HPDE6-E6E7 (cell line): Measurements from ENCODE around the gene CHRNE.
"Not testable (repeated sequence)": the region's sequence is repeated elsewhere in the genome, so short reads cannot be mapped to it uniquely, and the experiment has no call there.

Experiments used
- DNase-seq: peaks from one replicate; pipeline ENCODE4 v3.0.0; 2011; ENCODE audit warnings: missing footprints; ENCODE audit errors: extremely low spot score

The CHRNE gene

DNA sequence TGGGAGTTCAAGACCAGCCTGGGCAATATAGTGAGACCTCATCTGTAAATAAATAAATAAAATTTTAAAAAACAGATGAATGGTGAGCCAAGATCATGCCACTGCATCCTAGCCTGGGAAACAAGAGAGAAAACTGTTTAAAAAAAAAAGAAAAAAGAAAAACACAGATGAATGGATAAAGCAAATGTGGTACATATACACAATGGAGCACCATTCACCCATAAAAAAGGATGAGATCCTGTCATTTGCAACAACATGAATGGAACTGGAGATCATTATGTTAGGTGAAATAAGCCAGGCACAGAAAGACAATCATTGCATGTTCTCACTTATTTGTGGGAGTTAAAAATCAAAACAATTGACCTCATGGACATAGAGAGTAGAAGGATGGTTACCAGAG lies 3.7 kb upstream of the CHRNE start:
- DNase-seq = not testable (repeated sequence)

DNA sequence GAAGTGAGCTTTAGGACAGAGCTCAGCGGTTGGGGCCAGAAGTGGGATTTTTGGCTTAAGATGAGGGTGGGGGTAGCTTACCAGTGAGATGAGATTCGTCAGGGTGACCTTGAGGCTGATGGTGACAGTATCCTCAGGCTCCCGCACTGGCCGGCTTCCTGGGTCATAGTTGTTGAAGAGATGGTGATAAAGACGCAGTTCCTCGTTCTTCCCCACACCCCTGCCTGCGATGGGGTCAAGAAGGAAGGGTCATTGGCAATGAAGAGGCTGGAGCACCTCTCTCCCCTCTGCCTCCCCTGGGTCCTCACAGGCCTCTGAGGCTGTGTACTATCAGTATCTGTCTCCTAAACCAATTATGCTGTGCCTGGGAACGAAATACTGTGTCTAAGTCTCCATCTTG lies 358 bp downstream of the CHRNE start:
- no peak for DNase-seq

DNA sequence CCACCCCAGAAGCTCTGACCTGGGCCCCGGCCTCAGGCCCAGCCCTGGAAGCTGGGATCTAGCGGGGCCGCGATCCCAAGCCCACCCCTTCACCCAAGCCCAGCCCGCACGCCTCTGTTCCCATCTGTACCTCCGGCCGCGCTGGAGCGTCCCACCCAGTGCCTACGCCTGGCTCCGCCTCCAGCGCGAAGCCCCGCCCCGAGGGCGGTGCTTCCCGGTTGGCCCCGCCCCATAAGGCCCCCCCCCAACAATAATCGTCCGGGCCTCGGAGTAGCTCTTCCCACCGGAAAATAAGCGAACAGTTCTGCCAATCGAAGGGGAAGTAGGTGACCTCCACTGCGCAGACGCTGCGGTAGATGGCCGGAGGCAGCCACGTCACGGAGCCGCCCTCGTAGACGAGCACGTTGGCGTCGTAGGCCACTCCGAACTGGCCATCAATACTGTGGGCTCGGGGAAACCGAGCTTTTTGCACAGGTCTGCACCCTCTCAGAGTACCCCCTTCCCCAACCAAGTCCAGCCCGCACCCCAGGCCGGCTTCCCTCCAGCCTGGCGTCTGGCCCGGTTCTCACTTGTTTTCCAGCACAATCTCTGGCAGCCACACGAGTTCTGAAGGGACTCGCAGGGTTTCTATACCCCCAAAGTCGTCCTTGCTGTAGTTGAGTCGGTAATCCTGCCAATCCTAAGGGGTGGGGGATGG lies 1.1 kb downstream of the CHRNE start:
- DNase-seq = no peak

GRCh38 chr17:4901108-4901647 lies 1.7 kb downstream of the CHRNE start:
- no peak for DNase-seq

DNA sequence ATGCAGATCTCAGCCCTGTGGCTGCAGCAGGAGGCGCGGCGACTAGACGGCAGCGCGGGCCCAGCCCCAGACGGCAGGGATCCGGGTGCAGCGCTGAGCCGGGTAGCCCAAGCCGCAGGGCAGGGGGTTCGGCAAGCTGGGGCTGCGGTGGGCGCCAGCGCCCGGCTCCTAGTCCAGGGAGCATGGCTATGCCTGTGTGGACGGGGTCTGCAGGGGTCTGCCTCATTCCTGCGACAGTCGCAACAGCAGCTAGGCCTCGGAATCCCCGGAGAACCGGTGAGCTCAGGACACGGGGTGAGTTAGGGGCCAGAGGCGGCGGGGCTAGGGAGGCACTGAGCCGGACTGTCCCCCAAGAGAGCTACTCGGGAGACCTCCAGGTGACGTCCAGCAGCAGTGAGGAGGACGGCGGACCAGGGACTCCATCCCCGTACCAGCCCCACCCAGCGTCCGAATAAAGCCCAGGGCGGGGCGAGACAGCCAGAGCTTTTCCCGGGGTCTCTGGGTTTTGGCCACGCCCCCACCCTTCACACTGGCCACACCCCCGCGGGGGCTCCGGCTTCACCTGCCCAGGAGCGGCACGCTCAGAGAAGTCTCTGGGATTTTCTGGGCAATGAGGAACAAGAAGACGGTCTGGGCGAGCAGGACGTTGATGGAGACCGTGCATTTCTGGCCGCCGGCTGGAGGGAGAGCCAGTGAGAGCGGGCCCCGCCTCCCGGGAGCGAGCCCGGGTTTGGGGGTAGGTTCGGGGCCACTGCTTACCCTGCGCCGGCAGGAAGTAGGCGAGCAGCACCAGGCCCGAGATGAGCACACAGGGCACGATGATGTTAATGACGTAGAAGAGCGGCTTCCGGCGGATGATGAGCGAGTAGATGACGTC lies 2.4 kb downstream of the CHRNE start:
- no peak for DNase-seq

DNA sequence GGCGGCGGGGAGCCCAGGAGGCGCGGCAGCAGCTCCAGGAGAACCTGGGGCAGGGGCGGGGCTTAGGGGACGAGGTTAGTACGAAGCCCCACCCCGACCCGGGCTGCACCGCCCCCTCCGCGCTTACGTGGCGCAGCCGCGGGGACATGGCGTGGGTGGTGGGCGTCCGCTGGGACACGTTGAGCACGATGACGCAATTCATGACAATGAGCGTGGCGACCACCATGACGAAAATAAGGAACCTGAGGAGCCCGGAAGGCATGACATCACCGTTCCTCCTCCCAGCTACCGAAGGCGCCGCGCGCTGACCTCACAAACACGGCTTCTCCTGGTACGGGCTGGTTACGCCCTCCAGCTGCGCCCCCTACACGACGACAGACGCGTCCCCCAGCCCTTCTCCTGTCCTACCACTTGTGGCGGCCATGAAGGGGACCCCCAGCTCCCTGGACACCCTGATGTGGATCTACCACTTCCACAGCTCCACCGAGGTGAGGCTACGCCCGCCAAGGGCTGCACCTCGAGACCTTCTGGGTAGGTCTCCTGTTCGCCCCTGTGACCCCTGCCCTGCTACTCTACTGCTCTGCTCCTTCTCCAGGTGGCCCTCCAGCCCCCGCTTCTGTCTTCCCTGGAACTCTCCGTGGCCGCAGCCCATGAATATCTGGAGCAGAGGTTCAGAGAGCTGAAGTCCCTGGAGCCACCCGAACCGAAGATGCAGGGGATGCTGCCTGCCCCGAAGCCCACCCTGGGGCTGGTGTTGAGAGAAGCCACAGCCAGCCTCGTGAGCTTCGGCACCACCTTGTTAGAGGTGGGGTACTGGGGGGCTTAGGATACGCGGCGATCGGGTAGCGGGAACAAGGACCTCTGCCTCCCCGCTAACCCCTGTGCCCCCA lies 3.3 kb downstream of the CHRNE start, which contains the start of gene C17orf107:
TSS of gene C17orf107 (plus strand) at position 196 of the 890 bp plus-strand sequence. CDS start at position 423, 227 bp downstream.
- no peak for DNase-seq

GRCh38 chr17:4898927-4899326 lies 4.0 kb downstream of the CHRNE start:
- no peak for DNase-seq

- DNase-seq = no peak
These were observed 4.5 kb downstream of the CHRNE start for GRCh38 chr17:4898351-4898750.

- no peak for DNase-seq
These were observed 5.1 kb downstream of the CHRNE start for GRCh38 chr17:4897785-4898184.

- no peak for DNase-seq
These were observed 5.7 kb downstream of the CHRNE start for GRCh38 chr17:4897198-4897687.

- no peak for DNase-seq
These were observed 6.3 kb downstream of the CHRNE start for GRCh38 chr17:4896332-4897197.

- no peak for DNase-seq
These were observed 7.1 kb downstream of the CHRNE start for GRCh38 chr17:4895657-4896331.

- no peak for DNase-seq
These were observed 7.8 kb downstream of the CHRNE start for GRCh38 chr17:4895121-4895520.

GRCh38 chr17:4893721-4894560 lies 9.0 kb downstream of the CHRNE start:
- DNase-seq = no peak

DNA sequence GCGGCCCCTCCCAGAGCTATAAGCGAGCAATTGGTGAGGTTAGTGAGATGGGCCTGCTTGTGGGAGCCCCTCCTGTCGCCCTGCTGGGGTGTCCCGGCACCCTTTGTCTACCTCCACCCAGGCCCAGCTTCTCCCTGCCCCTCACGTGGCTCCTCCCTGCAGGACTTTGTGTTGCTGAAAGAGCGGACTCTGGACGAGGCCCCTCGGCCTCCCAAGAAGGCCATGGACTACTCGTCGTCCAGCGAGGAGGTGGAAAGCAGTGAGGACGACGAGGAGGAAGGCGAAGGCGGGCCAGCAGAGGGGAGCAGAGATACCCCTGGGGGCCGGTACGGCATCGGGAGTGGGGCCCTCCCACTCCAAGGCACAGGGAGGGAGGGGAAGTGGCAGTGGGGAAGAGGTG lies 9.6 kb downstream of the CHRNE start:
- no peak for DNase-seq

DNA sequence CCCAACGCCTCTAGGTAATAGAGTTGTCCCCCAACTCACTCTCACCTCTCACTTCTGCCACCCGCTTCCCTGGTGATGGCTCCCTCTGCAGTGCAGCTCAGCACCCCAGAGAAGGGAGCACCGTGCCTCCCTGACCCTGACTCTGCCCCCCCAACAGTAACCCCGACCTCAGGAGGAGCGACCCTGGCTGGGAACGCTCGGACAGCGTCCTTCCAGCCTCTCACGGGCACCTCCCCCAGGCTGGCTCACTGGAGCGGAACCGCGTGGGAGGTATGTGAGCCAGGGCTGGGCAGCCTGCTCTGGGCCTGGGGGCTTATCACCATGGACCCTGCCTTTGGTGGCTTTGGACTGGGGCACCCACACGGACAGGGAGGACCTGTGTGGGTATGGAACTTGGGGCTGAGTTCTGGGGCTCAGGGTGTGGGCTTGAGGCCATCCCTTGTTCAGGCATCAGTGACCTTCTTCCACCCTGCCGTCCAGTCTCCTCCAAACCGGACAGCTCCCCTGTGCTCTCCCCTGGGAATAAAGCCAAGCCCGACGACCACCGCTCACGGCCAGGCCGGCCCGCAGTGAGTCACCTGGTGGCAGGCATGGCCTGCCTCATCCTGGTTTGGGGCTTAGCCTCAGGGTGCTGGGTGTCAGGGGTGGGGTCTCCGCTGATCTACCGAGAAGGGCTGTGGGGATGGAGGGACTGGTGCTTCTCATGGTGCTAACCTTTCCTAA lies 10.2 kb downstream of the CHRNE start:
- no peak for DNase-seq

DNA sequence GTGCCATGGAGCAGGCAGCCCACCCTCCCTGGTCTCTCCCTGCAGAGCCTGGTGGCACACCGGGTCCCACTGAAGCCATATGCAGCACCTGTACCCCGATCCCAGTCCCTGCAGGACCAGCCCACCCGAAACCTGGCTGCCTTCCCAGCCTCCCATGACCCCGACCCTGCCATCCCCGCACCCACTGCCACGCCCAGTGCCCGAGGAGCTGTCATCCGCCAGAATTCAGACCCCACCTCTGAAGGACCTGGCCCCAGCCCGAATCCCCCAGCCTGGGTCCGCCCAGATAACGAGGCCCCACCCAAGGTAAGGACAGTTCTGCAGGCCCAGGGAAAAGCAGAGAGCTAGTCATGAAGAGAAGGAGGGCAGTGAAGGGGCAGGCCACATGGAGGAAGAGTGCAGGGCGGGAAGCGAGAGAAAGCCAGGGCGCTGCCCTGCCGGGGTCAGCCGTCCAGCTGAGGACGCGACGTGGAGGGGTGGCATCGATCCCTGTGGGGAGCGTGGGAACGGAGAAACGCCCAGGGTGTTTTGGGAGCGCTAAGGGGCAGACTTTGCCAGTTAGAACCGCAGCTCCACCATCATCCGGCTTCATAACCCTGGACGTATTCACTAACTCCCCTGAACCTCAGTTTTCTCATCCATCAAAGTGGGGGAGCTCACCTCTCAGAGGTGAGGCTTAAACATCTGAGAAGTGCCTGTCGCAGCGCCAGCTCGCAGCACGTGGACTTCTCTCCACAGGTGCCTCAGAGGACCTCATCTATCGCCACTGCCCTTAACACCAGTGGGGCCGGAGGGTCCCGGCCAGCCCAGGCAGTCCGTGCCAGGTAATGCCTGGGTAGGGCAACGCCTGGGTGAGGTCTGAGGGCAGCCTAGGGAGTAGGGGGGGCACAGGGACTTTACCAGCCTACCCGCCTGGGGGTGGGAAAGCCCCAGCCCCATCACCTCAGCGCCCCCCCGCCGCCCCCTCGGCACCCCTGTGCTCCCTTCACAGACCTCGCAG lies 11.2 kb downstream of the CHRNE start:
- no peak for DNase-seq
